Neuronal stem cell (in vitro differentiated cells): ENCODE results near the gene PRXL2B.

Source experiments
- DNase-seq: peaks from one replicate; pipeline ENCODE4 v3.0.0-alpha.2; 2013; ENCODE audit warnings: low spot score
- H2AFZ ChIP-seq: one replicate; pipeline ENCODE4 v1.6.1; 2013; ENCODE audit warnings: mild to moderate bottlenecking, low read length, inconsistent platforms
- H2AK5ac ChIP-seq: 2 replicates; pipeline ENCODE4 v1.6.1; 2013; ENCODE audit warnings: low read depth, mild to moderate bottlenecking, inconsistent platforms, low read length, moderate library complexity, mixed read lengths
- H2BK120ac ChIP-seq: 2 replicates; pipeline ENCODE4 v1.6.1; 2013; ENCODE audit warnings: low read depth, mild to moderate bottlenecking, inconsistent platforms, low read length, moderate library complexity, mixed read lengths
- H2BK12ac ChIP-seq: one replicate; pipeline ENCODE4 v1.6.1; 2013; ENCODE audit warnings: low read length, inconsistent platforms
- H2BK15ac ChIP-seq: 2 replicates; pipeline ENCODE4 v1.6.1; 2013; ENCODE audit warnings: mild to moderate bottlenecking, low read length, inconsistent platforms, mixed read lengths
- H2BK5ac ChIP-seq: one replicate; pipeline ENCODE4 v1.6.1; 2013; ENCODE audit warnings: inconsistent platforms, mild to moderate bottlenecking, low read length, moderate library complexity
- H3K14ac ChIP-seq: one replicate; pipeline ENCODE4 v1.6.1; 2013; ENCODE audit warnings: low read length, inconsistent platforms
- H3K18ac ChIP-seq: 2 replicates; pipeline ENCODE4 v1.6.1; 2013; ENCODE audit warnings: low read length, inconsistent platforms
- H3K23ac ChIP-seq: 2 replicates; pipeline ENCODE4 v1.6.1; 2013; ENCODE audit warnings: low read depth, mild to moderate bottlenecking, mixed read lengths, low read length, inconsistent platforms; ENCODE audit not compliant: poor library complexity
- H3K27ac ChIP-seq: replicated peaks from 3 replicates; pipeline ENCODE4 v1.5.1; 2013; ENCODE audit warnings: low read length, inconsistent platforms
- H3K27me3 ChIP-seq, 3 experiments: 2 replicates each; pipeline ENCODE4 v1.6.1; 2013; ENCODE audit warnings: low read length in 3 of 3, mild to moderate bottlenecking in 2 of 3, inconsistent platforms in 1 of 3, low read depth in 1 of 3, mixed read lengths in 1 of 3, moderate library complexity in 1 of 3; ENCODE audit not compliant: control insufficient read depth in 3 of 3, insufficient read depth in 3 of 3
- H3K36me3 ChIP-seq, 2 donors: replicated peaks in 1 of 2; 2 replicates each; pipeline ENCODE4 v1.6.1; 2013; ENCODE audit warnings: low read length in 2 of 2; ENCODE audit not compliant: control insufficient read depth in 2 of 2, insufficient read depth in 2 of 2
- H3K4ac ChIP-seq: 2 replicates; pipeline ENCODE4 v1.6.1; 2013; ENCODE audit warnings: inconsistent platforms, mild to moderate bottlenecking, low read length, moderate library complexity
- H3K4me1 ChIP-seq, 2 donors: 1 replicate in 1 of 2; 2 replicates in 1 of 2; pipeline ENCODE4 v1.6.1; 2013; ENCODE audit warnings: low read length in 2 of 2, low read depth in 1 of 2; ENCODE audit not compliant: control insufficient read depth in 2 of 2, insufficient read depth in 1 of 2
- H3K4me2 ChIP-seq: one replicate; pipeline ENCODE4 v1.6.1; 2013; ENCODE audit warnings: mild to moderate bottlenecking, low read length, inconsistent platforms; ENCODE audit not compliant: insufficient read depth, poor library complexity, severe bottlenecking
- H3K4me3 ChIP-seq, 2 donors: 2 replicates each; pipeline ENCODE4 v1.5.1; 2013; ENCODE audit warnings: low read length in 2 of 2, mild to moderate bottlenecking in 2 of 2, inconsistent platforms in 1 of 2, moderate library complexity in 1 of 2
- H3K79me1 ChIP-seq: one replicate; pipeline ENCODE4 v1.6.1; 2013; ENCODE audit warnings: low read depth, mild to moderate bottlenecking, inconsistent platforms, low read length, moderate library complexity
- H3K9ac ChIP-seq: one replicate; pipeline ENCODE4 v1.6.1; 2013; ENCODE audit warnings: mild to moderate bottlenecking, low read depth, low read length, inconsistent platforms; ENCODE audit not compliant: poor library complexity
- H3K9me3 ChIP-seq, 2 donors: replicated peaks in 1 of 2; 2 replicates each; pipeline versions ENCODE3 to v1.6.1; 2013; ENCODE audit warnings: low read length in 2 of 2, mild to moderate bottlenecking in 2 of 2, inconsistent platforms in 1 of 2, low read depth in 1 of 2, mixed read lengths in 1 of 2, moderate library complexity in 1 of 2; ENCODE audit not compliant: control insufficient read depth in 2 of 2, insufficient read depth in 1 of 2
- H4K8ac ChIP-seq: one replicate; pipeline ENCODE4 v1.6.1; 2013; ENCODE audit warnings: low read depth, mild to moderate bottlenecking, inconsistent platforms, low read length, moderate library complexity
- H4K91ac ChIP-seq: one replicate; pipeline ENCODE4 v1.6.1; 2013; ENCODE audit warnings: low read length, low read depth, mild to moderate bottlenecking, inconsistent platforms; ENCODE audit not compliant: poor library complexity
- WGBS, 2 donors: extraction: QIAGEN DNeasy Blood & Tissue Kit; methylation state at CpG; one replicate each; pipeline ENCODE4 v1.1.7; 2013; ENCODE audit warnings: missing lambda C conversion rate in 2 of 2, mixed read lengths in 1 of 2; ENCODE audit not compliant: insufficient read length in 2 of 2, insufficient replicate concordance in 1 of 2; ENCODE audit errors: extremely low coverage in 2 of 2; 5-methylcytosine and 5-hydroxymethylcytosine counted together

Gene PRXL2B

GRCh38 chr1:2570332-2570731 is 16.2 kb upstream of the PRXL2B start:
- Histone ChIP-seq H2BK5ac (no peak overlapping the region), H3K4me1 (peaks cover 0 to 2% of the 10 kb centered on the region in 2 donors), H3K79me1 (no peaks in the 10 kb centered on the region), H3K27ac (no peak overlapping the region), H3K4me2 (no peak overlapping the region), H2AFZ (no peak overlapping the region), H2BK15ac (no peak overlapping the region), H3K14ac (no peak overlapping the region), H3K18ac (peak overlapping the region; percentile 20), H3K36me3 (no peaks in the 10 kb centered on the region), H2BK120ac (no peak overlapping the region), H3K27me3 (peaks cover 0 to 31% (median 4%) of the 10 kb centered on the region in 3 experiments), H4K8ac (no peak overlapping the region), H3K9me3 (peaks cover 3 to 5% of the 10 kb centered on the region in 2 donors), H2AK5ac (no peak overlapping the region), H3K23ac (peak overlapping the region; percentile 3), H4K91ac (no peak overlapping the region), H3K9ac (no peak overlapping the region), H3K4ac (no peak overlapping the region), H3K4me3 (no peak overlapping the region), H2BK12ac (peak overlapping the region; percentile 12)
- no CpG with 5 or more reads among the region's 17 CpGs for WGBS, 2 donors
- DNase-seq, result no peak

- Histone ChIP-seq H3K27me3 (peaks cover 0 to 22% (median 4%) of the 10 kb centered on the region in 3 experiments), H3K4me1 (peaks cover under 1 to 1% of the 10 kb centered on the region in 2 donors), H3K4ac (no peak overlapping the region), H2BK120ac (no peak overlapping the region), H3K9ac (no peak overlapping the region), H4K91ac (no peak overlapping the region), H3K27ac (no peak overlapping the region), H3K18ac (no peak overlapping the region), H2BK5ac (no peak overlapping the region), H3K4me3 (no peak overlapping the region), H3K23ac (no peak overlapping the region), H2AK5ac (no peak overlapping the region), H3K9me3 (peaks cover 3 to 5% of the 10 kb centered on the region in 2 donors), H3K36me3 (no peaks in the 10 kb centered on the region), H2AFZ (no peak overlapping the region), H2BK15ac (no peak overlapping the region), H3K4me2 (no peak overlapping the region), H2BK12ac (no peak overlapping the region), H3K14ac (no peak overlapping the region), H3K79me1 (no peaks in the 10 kb centered on the region), H4K8ac (no peak overlapping the region)
- no peak for DNase-seq
- WGBS, 2 donors, result no CpG with 5 or more reads among the region's 9 CpGs
Measured at GRCh38 chr1:2571348-2571747, 15.2 kb upstream of the PRXL2B start.

GRCh38 chr1:2573250-2573920 is 13.2 kb upstream of the PRXL2B start:
- Histone ChIP-seq H3K79me1 (no peaks in the 10 kb centered on the region), H2BK12ac (no peak overlapping the region), H4K8ac (no peak overlapping the region), H3K4me1 (peaks cover 4 to 10% of the 10 kb centered on the region in 2 donors), H2AK5ac (no peak overlapping the region), H3K18ac (no peak overlapping the region), H3K23ac (no peak overlapping the region), H4K91ac (no peak overlapping the region), H2BK120ac (no peak overlapping the region), H2BK15ac (no peak overlapping the region), H3K9ac (no peak overlapping the region), H3K36me3 (no peaks in the 10 kb centered on the region), H3K9me3 (peaks cover 3 to 5% of the 10 kb centered on the region in 2 donors), H3K27ac (no peak overlapping the region), H3K4ac (no peak overlapping the region), H2AFZ (no peak overlapping the region), H3K27me3 (peaks cover 0 to 22% (median 4%) of the 10 kb centered on the region in 3 experiments), H3K14ac (no peak overlapping the region), H3K4me2 (no peak overlapping the region), H3K4me3 (no peak overlapping the region), H2BK5ac (no peak overlapping the region)
- no peak for DNase-seq
- no CpG with 5 or more reads among the region's 8 CpGs for WGBS, 2 donors

GRCh38 chr1:2574350-2574749 is 12.2 kb upstream of the PRXL2B start:
- no peak overlapping the region for H3K4me2 ChIP-seq
- peaks cover 0 to 18% (median 4%) of the 10 kb centered on the region in 3 experiments for H3K27me3 ChIP-seq
- peaks cover 5 to 10% of the 10 kb centered on the region in 2 donors for H3K4me1 ChIP-seq
- no peak overlapping the region for H2AK5ac ChIP-seq
- H2BK15ac ChIP-seq, result no peak overlapping the region
- H4K8ac ChIP-seq, result no peak overlapping the region
- peaks cover 3 to 5% of the 10 kb centered on the region in 2 donors for H3K9me3 ChIP-seq
- no peak overlapping the region for H3K14ac ChIP-seq
- WGBS, 2 donors, result no CpG with 5 or more reads among the region's 9 CpGs
- H3K36me3 ChIP-seq, result no peaks in the 10 kb centered on the region
- H3K23ac ChIP-seq, result no peak overlapping the region
- no peak overlapping the region for H3K9ac ChIP-seq
- no peak overlapping the region for H3K27ac ChIP-seq
- H3K4ac ChIP-seq, result no peak overlapping the region
- H3K4me3 ChIP-seq, result no peak overlapping the region
- H4K91ac ChIP-seq, result no peak overlapping the region
- H2AFZ ChIP-seq, result no peak overlapping the region
- H2BK5ac ChIP-seq, result no peak overlapping the region
- DNase-seq, result no peak
- H2BK120ac ChIP-seq, result no peak overlapping the region
- H3K79me1 ChIP-seq, result no peaks in the 10 kb centered on the region
- H3K18ac ChIP-seq, result no peak overlapping the region
- H2BK12ac ChIP-seq, result no peak overlapping the region
